Measurements from ENCODE around the gene SMAD5.
A peak's percentile ranks its signal among the peaks of the same experiment; 100 is the strongest.

Gene SMAD5

DNA sequence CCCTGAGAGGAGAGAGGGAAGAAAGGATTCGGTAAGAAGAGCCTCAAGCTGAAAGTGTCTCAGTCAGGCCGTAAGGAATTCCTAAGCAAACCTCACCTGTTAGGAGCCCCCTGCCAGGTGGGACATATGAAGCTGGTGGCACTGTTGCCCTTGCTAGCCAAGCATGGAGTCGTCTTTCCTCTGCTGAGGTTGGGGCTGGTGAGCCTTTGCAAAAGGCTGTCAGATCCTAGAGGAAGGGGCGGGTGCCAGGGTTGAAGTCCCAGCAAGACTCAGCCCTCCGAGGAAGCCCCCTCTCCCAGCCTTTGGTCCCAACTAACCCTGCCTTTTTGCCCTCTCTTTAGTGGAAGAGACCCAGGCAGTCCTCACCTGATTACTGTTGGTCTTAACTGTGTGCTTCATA is 65.8 kb downstream of the SMAD5 start:
- no peak for DNase-seq

DNA sequence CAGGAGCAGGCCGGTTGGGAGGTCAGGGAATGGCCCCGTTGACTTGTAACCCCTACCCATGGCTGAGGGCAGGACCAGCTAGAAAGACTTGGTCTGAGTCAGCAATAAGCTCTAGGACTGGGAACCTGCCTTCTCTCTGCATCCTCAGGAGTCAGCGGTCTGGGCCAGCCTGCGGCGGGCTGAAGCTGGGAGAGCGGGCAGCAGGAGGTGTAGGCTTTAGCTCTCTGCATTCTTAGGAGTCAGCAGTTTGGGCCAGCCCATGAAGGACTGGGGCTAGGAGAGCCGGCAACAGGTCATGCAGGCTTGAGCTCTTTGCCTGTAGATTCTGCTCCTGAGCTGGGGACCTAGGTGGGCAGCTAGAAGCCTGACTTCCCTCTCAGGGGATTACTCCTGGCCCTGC is 66.8 kb downstream of the SMAD5 start:
- DNase-seq: no peak

DNA sequence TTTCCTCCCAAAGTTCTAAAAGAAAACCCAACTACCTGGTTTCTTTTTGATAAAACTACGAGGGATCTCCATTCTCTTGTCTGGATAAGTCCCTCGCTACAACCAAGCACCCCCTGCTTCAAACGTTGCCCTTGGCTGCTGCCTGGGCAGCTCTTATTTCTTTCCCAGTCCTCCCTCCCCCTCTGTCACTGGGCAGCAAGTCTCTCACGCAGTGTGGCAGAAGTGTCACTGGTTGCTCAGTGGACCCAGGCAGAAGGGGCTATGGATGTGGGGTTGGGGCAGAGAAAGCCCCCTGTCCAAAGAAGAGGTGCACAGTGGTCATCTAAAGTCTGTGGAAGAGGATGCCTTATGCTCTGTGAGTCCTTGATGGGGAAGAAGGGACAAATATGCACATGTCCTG is 67.5 kb downstream of the SMAD5 start:
- DNase-seq: no peak

DNA sequence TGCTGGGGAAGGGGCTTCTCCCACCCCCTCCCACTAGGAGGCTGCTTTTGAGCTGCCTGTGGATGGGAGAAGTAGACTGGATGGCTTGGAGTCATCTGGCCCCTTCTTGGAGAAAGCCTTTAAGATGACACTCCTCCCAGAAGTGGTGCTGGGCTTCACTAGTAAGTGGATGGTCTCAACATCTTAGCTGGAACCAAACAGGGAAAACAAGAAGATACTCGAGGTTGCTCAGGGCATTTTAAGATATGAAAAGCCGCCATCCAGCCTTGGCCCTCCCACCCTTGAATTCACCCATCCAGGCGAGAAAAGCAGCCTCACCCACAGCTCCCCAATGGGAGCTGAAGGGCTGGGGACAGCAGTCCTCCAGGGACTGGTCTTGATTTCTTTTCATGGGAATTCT is 68.1 kb downstream of the SMAD5 start:
- no peak for DNase-seq

DNA sequence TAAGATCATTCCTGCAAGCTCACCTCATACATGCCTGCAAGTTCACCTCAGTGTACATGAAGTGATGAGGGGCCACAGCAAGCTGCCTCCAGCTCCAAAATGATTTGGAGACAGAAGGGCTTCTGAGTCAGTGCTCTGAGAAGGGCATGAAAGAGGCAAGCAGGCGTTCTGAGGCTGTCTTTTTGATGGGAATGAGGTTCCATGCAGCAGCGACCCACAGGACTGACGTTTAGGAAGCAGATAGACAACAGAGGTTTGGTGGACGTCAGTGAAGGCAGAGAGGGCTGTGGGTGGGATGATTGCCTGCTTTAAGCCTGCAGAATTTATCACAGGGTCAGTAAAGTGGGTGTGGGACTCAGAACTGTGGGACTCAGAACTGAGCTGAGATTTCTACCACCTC is 69.2 kb downstream of the SMAD5 start:
- no peak for DNase-seq

DNA sequence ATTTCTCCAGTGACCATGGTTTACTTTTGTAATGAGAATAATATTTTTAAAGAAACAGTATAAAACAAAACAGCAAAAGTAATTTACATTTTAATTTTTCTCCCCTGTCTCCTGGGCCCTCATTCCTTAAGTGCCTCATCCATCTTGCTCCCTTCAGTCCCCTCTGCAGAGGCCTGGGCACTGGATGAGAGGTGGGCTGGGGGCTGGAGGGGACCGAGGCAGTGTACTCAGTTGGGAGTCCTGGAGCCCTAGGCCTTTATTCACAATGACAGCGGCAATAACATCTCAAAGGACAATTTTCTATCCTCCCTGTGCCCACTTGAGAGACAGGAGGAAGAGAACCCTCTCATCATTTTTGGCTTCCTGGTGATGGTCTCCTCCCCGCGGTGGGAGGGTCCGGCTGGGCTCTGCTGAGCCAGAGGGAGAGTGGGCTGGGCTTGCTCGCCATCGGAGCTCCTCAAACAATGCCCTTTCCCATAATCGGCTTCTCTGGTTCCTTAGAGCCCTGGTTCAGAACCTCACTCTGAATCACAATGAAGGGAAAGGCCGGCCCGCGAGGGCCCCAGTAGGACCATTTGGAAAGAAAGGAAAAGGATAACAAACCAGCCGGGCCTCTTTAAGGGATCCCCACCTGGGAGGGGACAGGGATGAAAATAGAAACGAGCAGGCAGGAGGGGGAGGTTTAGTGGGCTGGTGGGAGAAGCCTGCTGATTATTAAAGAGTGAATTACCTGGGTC is 70.0 kb downstream of the SMAD5 start:
- DNase-seq: no peak

DNA sequence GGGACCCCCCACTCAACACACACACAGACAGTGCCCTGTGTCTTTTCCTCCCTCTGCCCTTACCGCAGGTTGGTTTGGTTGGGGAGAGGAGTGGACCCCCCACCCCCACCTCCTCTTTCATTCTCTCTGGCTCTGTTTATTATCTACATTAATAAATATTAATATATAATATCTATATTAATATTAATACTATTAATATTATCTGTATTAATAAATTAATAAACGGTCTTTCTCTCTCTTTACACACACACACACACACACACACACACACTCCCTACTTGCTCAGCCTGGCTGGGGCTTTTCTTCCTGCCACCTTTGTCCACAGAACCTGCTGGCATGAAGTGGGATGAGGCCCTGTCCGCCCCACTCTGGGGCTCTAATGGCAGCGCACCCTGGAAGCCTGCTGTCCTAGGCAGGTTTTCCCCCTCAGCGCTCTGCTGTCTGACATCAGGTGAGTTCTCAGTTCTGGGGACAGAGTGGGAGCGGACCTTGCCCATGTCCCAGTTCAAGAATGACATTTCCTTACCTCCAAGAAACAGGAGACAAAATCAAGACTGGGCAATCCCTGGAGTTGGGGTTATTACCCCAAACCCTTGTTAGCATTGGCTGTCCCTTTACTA is 70.8 kb downstream of the SMAD5 start:
- no peak for DNase-seq

DNA sequence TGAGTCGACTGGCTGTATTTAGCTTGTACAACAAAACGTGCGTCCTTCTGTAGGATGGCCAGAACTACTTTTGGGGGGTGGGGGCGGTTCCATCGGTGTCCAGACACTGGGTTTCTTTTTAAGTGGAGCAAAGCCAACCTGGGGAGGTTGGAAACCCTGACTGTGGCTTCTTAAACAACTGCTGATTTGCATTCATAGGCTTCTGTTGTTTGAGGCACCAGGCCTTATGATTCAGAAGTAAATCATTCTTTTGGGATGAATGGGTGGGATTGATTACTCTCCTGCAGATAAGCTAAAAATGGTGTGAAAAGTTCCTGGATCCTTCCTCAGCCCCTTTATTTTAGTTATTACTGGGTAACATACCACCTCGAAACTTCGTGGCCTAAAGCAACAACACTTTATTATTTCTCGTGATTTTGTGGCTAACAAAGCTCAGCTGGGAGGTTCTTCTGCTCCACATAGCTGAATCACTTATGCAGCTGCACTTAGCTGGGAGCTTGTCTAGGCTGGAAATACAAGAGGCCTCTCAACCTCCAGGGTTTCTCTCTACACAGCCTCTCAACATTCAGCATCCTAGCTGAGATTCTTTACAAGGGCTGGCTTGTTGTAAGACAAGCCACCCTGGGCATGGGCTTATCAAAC is 72.5 kb downstream of the SMAD5 start:
- no peak for DNase-seq

DNA sequence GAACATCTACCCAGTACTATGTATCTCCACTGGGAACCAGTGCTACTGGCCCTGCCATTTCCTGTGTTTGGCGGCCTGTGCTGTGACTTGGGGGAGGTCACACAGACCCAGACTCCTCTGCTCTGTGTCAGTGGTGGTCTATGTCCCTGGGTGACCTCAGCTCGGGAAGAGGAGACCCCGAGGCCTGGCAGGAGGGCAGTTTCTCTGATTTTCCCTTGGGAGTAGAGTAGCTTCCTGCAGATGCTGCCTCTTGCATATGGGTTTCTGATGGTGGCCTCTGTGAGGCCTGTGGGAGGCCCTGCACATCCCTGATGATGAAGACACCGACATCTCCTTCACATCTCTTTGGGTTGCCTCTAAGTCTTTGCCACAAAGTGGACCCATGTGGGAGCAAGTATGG is 73.3 kb downstream of the SMAD5 start:
- no peak for DNase-seq

DNA sequence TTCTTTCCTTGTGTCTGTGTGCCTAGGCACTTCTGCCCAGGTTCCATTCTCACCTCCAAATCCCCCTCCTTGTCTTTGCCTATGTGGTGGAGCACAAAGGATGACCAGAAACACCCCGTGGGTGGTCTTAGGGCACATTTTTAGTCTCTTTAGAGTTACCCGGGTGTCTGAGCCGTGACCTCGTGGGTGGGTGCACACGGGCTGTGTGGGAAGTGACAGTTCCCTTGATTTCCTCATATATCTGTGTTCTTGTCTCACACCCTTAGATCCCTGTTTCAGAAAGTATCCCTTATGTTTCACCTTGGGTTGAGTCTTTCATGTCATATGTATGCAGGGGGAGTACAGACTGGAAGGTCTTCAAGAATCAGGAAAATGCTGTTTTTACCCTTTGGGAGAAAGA is 73.7 kb downstream of the SMAD5 start:
- DNase-seq: no peak

DNA sequence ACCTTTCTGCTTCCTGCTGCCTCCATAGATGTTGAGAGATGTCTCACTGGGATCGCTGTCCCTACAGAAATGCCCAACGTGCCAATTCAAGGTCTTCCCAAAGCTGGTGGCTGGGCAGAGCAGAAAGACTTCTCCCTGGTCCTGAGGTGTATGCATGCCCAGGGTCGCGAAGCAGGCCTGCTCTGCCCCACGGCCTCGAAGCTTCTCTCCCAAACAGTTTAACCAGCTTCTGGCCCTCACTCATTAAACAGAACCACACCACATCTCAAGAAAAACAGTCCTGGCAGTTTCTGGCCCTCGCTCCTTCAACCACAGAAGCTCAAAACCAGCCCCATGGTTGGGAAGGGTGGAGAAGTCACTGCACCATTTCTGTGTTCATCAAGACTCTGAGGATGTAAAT is 75.0 kb downstream of the SMAD5 start:
- no peak for DNase-seq

DNA sequence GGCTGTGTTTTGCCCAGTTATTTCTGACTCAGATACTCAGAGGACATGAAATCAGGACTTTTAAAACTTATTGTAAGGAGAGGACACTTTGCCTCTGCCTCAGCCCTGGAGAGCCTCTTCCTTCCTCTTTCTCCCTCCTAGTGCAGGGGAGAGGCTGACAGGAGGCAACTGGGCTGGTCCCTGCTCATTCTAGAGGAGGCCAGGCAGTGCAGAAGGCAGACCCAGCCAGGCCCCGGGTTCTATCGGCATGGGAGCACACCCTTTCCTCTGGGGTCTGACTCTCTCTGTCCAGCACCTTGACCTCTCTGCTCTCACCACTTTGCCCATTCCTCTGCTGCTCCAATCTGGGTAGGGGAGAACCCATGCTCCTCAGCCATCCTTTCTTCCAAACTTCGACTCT is 76.3 kb downstream of the SMAD5 start:
- no peak for DNase-seq

DNA sequence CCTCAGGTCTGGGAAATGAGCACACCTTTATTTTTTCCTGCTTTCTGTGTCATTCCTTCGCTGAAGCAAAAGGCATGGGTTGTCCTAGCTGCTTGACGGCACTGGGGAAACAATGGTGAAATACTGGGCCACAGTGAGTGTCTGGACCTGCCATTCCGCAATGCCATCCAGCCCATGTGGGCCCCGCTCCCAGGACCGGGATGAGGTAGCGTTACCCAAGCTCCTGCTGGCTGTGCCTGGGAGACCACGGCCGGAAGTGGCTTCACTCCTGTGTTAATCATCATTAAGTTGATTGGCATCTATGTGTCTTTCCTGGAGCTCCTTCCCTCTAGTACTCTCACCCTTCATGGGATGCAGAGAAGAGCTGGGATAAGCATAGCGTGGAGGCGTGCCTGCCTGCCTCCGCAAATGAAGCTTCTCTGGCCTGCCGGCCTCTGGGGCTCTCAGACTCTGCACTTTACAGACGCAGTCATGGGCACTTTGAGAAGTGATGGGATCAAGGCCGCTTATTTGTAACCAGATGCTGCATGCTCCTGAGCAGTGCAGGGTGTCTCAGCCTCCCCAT is 76.8 kb downstream of the SMAD5 start:
- DNase-seq: no peak

DNA sequence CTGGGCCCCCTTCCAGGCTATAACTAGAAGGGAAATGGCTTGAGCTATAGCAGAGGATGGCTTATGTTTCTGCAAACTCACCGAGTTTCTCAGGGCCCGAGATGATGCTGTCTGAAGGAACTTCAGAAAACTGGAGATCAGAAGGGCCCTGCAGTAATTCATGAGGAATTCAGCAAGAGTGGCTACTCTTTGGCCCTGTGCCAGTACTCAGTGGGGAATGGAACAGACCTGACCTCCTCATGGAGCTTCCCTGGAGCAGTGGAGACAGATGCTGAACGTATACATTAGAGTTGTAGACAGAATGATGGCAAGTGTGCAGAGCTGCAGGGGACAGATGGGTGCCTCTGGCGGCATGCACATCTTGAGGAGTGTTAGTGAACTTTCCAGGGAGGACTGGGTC is 77.6 kb downstream of the SMAD5 start:
- no peak for DNase-seq

DNA sequence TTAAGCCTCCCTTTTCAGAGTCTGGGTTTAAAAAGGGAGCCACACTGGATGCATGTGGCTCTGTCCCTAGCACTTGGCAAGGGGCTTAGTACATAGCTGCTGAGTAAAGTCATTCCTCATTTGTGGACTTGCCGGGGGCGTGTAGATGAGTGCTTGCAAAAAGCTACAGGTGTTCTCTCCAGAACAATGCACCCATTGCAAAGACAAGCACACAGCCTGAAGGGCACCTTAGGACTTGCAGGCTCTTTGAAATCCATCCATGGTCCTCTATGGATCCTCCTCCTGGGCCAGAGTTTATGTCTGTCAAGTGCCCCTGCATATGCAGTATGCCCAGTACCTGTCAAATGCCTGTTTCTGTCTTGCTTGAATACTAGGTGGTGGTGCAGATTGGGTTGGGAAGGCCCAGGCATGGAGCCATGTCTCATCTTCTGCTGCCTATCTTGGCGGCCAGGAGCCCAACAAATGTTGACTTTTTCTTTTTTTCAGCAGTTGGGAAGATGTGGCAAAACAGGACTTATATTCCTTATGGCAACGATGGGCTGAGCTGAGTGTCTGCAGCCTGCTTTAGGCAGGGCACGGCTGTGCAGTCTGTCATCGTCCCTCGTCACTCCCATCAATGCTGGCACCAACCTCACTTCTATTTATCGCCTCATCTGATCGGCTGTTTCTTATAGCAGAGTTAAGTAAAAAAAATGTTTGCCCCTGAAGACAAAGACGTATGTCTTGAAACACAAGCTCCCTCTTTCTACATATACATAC is 78.8 kb downstream of the SMAD5 start:
- DNase-seq: no peak

DNA sequence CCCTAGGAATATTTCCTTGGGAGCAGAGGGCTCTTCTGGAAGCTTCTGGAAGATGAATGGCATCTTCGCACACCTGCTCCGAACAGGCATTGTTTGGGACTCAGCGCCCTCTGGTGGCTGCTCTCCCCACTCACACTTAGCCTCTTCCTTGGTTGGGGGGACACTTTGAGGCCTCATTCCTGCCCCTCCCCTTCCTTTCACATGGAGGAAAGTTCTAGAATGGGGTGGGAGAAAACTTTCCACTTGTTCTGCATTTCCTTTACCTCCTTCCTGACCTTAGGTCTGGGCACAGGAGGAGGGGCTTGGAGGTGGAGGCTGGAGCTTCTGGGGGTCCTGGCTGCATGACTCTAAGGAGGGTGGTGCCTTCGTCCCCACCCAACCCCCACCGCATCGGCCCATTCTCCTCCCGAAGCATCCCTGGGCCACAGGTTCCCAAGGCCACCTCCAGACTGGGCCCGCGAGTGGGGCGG is 79.6 kb downstream of the SMAD5 start:
- DNase-seq: peak in 4 of 5 experiments; percentile 21 to 35 (median 24)

DNA sequence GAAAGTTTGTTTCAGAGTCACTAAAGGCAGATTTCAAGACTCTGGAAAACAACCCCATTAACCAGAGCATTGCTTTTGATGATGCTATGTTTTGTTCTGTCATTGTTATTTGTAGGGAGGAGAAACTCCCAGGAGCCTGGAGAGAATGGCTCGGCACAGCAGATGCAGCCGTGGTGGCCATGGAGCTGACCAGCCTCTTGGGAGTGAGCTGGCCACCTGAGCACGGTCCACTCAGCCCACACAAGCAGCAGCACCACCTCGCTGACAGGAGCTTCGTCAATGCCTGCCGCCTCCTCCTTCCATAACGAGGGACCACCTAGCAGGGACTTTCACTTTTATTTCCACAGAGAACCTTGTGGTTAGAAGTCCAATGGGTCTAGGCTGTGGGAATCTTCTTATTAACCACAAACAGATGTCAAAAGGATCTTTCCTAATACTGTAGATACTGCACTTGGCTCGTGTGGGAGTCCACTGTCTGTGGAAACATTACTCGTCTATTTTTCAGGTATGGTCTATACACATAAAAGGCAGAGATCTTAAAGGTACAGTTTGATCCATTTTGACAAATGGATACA is 81.4 kb downstream of the SMAD5 start:
- DNase-seq: no peak

DNA sequence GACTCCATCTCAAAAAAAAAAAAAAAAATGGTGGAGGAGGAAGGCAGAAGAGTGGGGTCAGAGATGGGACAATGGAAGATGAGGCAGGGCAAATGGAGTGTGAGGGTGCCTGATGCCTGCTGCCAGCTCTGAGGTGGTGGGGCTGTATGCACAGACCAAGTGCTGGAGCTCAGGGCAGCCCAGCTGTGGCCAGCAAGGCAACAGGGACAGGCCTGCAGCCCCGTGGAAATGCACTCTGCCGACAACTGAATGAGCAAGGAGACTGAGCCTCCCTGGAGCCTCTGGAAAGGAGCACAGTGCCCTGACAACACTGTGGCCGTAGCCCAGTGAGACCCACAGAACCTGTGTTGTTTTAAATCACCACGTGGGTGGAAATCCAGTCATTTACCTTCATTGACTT is 83.2 kb downstream of the SMAD5 start:
- DNase-seq: no peak

DNA sequence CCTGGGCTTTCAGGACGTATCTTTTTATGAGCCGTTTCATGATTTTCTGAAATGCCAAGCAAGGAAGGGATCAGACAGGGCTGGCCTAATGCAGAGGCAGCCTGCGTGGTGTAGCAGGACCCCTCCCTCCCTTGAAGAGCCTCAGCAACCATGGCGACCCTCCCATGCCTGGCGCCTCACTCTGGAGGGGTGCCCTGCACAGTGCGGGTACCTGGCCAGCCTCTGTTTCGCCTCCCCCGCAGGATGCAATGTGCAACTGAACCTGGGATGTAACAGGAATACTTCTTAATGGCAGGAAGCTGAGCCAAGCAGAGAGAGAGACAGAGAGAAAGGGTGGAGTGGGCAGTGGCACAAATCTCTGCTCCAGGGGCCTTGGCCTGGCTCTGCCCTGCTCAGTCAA is 83.6 kb downstream of the SMAD5 start:
- DNase-seq: no peak

DNA sequence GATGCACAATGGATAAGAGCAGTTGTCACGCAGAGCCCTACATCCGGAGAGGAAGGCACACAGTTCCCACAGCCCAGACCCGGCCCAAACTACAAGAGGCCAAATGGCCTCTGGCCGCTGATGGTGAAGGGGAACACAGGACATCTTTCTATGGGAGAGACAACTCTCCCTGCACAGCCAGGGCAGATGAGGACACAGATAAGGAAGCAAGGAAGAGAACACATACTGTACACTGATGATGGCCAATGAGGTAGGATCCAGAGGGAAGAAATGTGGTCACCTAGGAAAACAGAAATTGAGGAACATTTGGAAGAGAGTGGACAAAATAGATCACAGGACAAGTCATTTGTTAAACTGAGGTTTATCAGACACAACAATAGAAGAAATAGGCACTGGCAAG is 88.7 kb downstream of the SMAD5 start:
- DNase-seq: no peak

DNA sequence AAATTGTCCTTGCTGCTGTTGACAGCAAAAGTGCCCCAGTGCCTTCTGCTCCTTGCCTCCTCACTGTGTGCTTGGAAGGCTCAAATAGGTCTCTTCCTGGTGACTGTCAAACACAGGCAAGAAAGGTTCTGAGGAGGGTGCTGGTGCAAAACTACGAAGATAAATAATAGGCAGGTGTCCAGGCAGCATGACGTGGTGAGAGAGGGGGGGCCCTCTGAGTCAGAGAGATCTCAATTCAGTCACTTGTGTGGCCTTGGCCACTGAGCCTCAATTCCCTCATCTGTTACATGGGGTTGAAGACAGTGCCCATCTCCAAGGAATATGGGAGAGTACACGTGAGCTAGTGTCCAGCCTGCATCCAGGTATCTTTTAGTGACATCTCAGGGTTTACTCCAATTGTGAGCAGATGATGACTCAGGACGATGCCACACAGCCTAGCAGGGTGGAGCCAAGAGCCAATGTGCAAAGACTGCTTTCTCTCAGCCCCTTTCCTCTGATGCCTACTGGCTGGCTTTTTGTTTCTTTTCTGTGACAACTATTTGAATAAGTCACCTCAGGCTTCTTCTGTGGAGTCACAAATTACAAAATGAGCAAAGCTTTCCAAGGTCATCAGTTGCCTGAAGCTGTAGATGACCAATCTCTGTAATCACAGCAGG is 90.1 kb downstream of the SMAD5 start:
- DNase-seq: no peak

DNA sequence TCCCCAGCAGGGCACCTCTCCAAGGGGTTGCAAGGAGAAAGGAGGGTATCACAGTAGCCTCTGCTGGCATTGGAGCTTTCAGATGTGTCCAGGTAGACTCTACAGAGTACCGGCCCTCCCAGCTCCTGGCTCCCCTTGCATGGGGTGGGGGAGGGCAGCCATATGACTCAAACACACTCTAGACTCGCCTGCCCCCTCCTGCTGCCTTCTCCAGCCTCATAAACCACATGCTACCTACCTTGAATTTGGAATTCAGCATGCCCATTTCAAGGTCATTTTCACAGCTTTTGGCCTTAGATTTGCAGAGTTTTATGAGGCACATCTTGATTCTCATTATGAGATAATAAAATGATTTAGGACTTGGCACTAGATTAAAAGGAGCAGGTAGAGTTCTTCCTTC is 93.2 kb downstream of the SMAD5 start:
- no peak for DNase-seq

Data from T-helper 2 cell (primary cell).